Suprapubic skin (tissue), 3 donors: ENCODE measurements around the gene ALDH3B1.

ENCODE experiments used
- CTCF ChIP-seq, 2 donors: fragments of 200-600 bp in 1 of 2; fragments of 450-650 bp in 1 of 2; sonication (generic) in 1 of 2; IDR thresholded peaks; one replicate each; pipeline ENCODE4 v1.5.1; 2016 to 2019; ENCODE audit warnings: antibody characterized with exemption in 2 of 2, mild to moderate bottlenecking in 1 of 2, moderate library complexity in 1 of 2
- POLR2A ChIP-seq, 2 donors: fragments of 450-650 bp; IDR thresholded peaks; one replicate each; pipeline ENCODE4 v1.6.1; 2017; ENCODE audit warnings: antibody characterized with exemption in 2 of 2, mild to moderate bottlenecking in 2 of 2, moderate library complexity in 2 of 2

- TF ChIP-seq POLR2A (IDR thresholded peaks at IDR 0.05), result no peak
- TF ChIP-seq CTCF (IDR thresholded peaks at IDR 0.05), result no peak
Observed at GRCh38 chr11:68016904-68017817, 7.0 kb downstream of the ALDH3B1 start.
